ENCODE measurements around the gene PREX1. TPM values are rescaled to one million over a fixed set of nuclear protein-coding genes. Genes with fewer than 3 reads are reported as not detected.

Gene PREX1
- total and polyA plus RNA-seq, 10 donors: 36.7 to 279 (median 157) TPM

GRCh38 chr20:48723308-48724264 is 104.2 kb downstream of the PREX1 start:
- H3K4me3 ChIP-seq: peak overlapping the region in 1 of 8 donors; percentile 49
- DNase-seq: peak; percentile 82
- peaks cover 46 to 97% (median 70%) of the 10 kb centered on the region in 6 donors for H3K4me1 ChIP-seq
- no peaks in the 10 kb centered on the region for H3K27me3 ChIP-seq (replicated peaks in 1 of 7)
- intact Hi-C loops (cut with DNase I; ENCODE audit: low total_unique reads): no loop called here
- H3K9me3 ChIP-seq: no peaks in the 10 kb centered on the region
- WGBS, 5 donors: 30 to 66% (median 62%) methylated on average over 18 to 29 of the region's 29 CpGs
- TF ChIP-seq POLR2A (IDR thresholded peaks at IDR 0.05) (no peak), CTCF (IDR thresholded peaks at IDR 0.05 in 8 of 11, conservative IDR thresholded peaks at IDR 0.05 in 3 of 11) (no peak), POLR2AphosphoS5 (IDR thresholded peaks at IDR 0.05) (peak; percentile 42 to 71 (median 63))
- peaks cover 0 to 78% (median 26%) of the 10 kb centered on the region in 6 donors for H3K36me3 ChIP-seq
- H3K27ac ChIP-seq: peak overlapping the region; percentile 16 to 85 (median 82)

GRCh38 chr20:48722737-48723191 is 105.0 kb downstream of the PREX1 start:
- Histone ChIP-seq H3K4me1 (peaks cover 54 to 97% (median 76%) of the 10 kb centered on the region in 6 donors), H3K27me3 (replicated peaks in 1 of 7) (no peaks in the 10 kb centered on the region), H3K9me3 (no peaks in the 10 kb centered on the region), H3K4me3 (peak overlapping the region in 2 of 8 donors; percentile 8 to 49), H3K27ac (peak overlapping the region; percentile 16 to 85 (median 82)), H3K36me3 (peaks cover 0 to 75% (median 20%) of the 10 kb centered on the region in 6 donors)
- DNase-seq: peak; percentile 83
- TF ChIP-seq POLR2AphosphoS5 (IDR thresholded peaks at IDR 0.05) (peak in 1 of 3 donors; percentile 59), POLR2A (IDR thresholded peaks at IDR 0.05) (no peak), CTCF (IDR thresholded peaks at IDR 0.05 in 8 of 11, conservative IDR thresholded peaks at IDR 0.05 in 3 of 11) (peak in 2 of 11 experiments; percentile 5 to 7)
- WGBS, 5 donors: 33 to 60% (median 49%) methylated on average over 8 of the region's 8 CpGs
- intact Hi-C loops (cut with DNase I; ENCODE audit: low total_unique reads): no loop called here

GRCh38 chr20:48722002-48722731 is 105.6 kb downstream of the PREX1 start:
- Histone ChIP-seq H3K36me3 (peaks cover 0 to 75% (median 20%) of the 10 kb centered on the region in 6 donors), H3K4me1 (peaks cover 60 to 99% (median 82%) of the 10 kb centered on the region in 6 donors), H3K27ac (peak overlapping the region; percentile 45 to 85 (median 82)), H3K4me3 (peak overlapping the region in 2 of 8 donors; percentile 8 to 49), H3K27me3 (replicated peaks in 1 of 7) (no peaks in the 10 kb centered on the region), H3K9me3 (no peaks in the 10 kb centered on the region)
- DNase-seq: peak; percentile 83
- intact Hi-C loops (cut with DNase I; ENCODE audit: low total_unique reads): no loop called here
- TF ChIP-seq POLR2A (IDR thresholded peaks at IDR 0.05) (no peak), POLR2AphosphoS5 (IDR thresholded peaks at IDR 0.05) (peak in 1 of 3 donors; percentile 76)
- 34 to 54% (median 44%) methylated on average over 14 of the region's 14 CpGs for WGBS, 5 donors

GRCh38 chr20:48721324-48722001 is 106.3 kb downstream of the PREX1 start:
- 64 to 74% (median 70%) methylated on average over 9 of the region's 9 CpGs for WGBS, 5 donors
- peak; percentile 74 for DNase-seq
- intact Hi-C loops (cut with DNase I; ENCODE audit: low total_unique reads): no loop called here

More at GRCh38 chr20:48721324-48722001, 106.3 kb downstream of the PREX1 start:
- Histone ChIP-seq H3K9me3 (no peaks in the 10 kb centered on the region), H3K4me1 (peaks cover 67 to 100% (median 89%) of the 10 kb centered on the region in 6 donors), H3K36me3 (peaks cover 0 to 75% (median 19%) of the 10 kb centered on the region in 6 donors), H3K27ac (peak overlapping the region; percentile 45 to 85 (median 82)), H3K4me3 (peak overlapping the region in 1 of 8 donors; percentile 49), H3K27me3 (replicated peaks in 1 of 7) (no peaks in the 10 kb centered on the region)
- TF ChIP-seq CTCF (IDR thresholded peaks at IDR 0.05 in 8 of 11, conservative IDR thresholded peaks at IDR 0.05 in 3 of 11) (no peak), POLR2AphosphoS5 (IDR thresholded peaks at IDR 0.05) (peak in 1 of 3 donors; percentile 24)

Data from spleen (tissue), 11 donors.